SU-DHL-6 (cell line): Measurements from ENCODE around the gene GALNT17.

ENCODE experiments used
- H2AFZ ChIP-seq: fragments of 200-600 bp; sonication (generic); 2 replicates; pipeline ENCODE4 v1.6.1; 2014; ENCODE audit warnings: low read depth, mild to moderate bottlenecking, moderate library complexity, mixed read lengths, antibody characterized with exemption, low read length; ENCODE audit not compliant: severe bottlenecking
- H3F3A ChIP-seq: fragments of 200-600 bp; shearing (Covaris generic); 2 replicates; pipeline ENCODE4 v1.6.0; 2016; ENCODE audit warnings: antibody characterized with exemption, mild to moderate bottlenecking; ENCODE audit not compliant: insufficient read depth
- H3K27ac ChIP-seq: fragments of 200-600 bp; sonication (generic); 2 replicates; pipeline ENCODE4 v1.5.1; 2016; ENCODE audit warnings: low read depth, mild to moderate bottlenecking, low read length, moderate library complexity, mixed read lengths
- H3K27me3 ChIP-seq: fragments of 200-600 bp; sonication (generic), shearing (Covaris generic); 2 replicates; pipeline ENCODE4 v1.6.0; 2014; ENCODE audit warnings: mild to moderate bottlenecking, low read length
- H3K36me3 ChIP-seq: fragments of 200-600 bp; sonication (generic); 2 replicates; pipeline ENCODE4 v1.6.1; 2014; ENCODE audit warnings: mild to moderate bottlenecking, low read length, mixed read lengths
- H3K4me2 ChIP-seq: fragments of 300-600, 200-600 bp; shearing (Covaris generic), sonication (generic); 2 replicates; pipeline ENCODE4 v1.6.0; 2014; ENCODE audit warnings: low read length, low read depth, mild to moderate bottlenecking; ENCODE audit not compliant: poor library complexity, severe bottlenecking
- H3K4me3 ChIP-seq: fragments of 200-600 bp; sonication (generic); 2 replicates; pipeline ENCODE4 v1.5.1; 2014; ENCODE audit warnings: antibody characterized with exemption, low read length, mild to moderate bottlenecking, mixed read lengths; ENCODE audit not compliant: insufficient read depth, poor library complexity, severe bottlenecking
- H3K79me2 ChIP-seq: fragments of 200-600 bp; sonication (generic); 2 replicates; pipeline ENCODE4 v1.6.1; 2014; ENCODE audit warnings: mild to moderate bottlenecking, low read length, moderate library complexity; ENCODE audit not compliant: insufficient read depth
- H3K9ac ChIP-seq: fragments of 200-600 bp; sonication (generic); 2 replicates; pipeline ENCODE4 v1.7.0; 2014; ENCODE audit warnings: mild to moderate bottlenecking, low read length
- H3K9me2 ChIP-seq: fragments of 200-600 bp; sonication (generic); replicated peaks from 2 replicates; pipeline ENCODE4 v1.6.1; 2014; ENCODE audit warnings: low read length; ENCODE audit not compliant: insufficient read depth
- H3K9me3 ChIP-seq: fragments of 200-600 bp; sonication (generic); 2 replicates; pipeline ENCODE4 v1.6.1; 2014; ENCODE audit warnings: low read length, mixed read lengths; ENCODE audit not compliant: insufficient read depth
- H4K20me1 ChIP-seq: fragments of 200-600 bp; sonication (generic); 2 replicates; pipeline ENCODE4 v1.6.1; 2014; ENCODE audit warnings: low read depth, mild to moderate bottlenecking, antibody characterized with exemption, low read length, moderate library complexity, mixed read lengths
- EZH2phosphoT487 ChIP-seq: fragments of 200-600 bp; sonication (generic), shearing (Covaris generic); conservative IDR thresholded peaks from 2 replicates; pipeline ENCODE4 v1.6.1; 2018; ENCODE audit warnings: mild to moderate bottlenecking, antibody characterized with exemption, low read length, moderate library complexity, mixed read lengths
- TF ChIP-seq, protein P1 (sequence below): fragments of 200-600 bp; sonication (generic); IDR thresholded peaks from one replicate; pipeline ENCODE4 v1.5.1; 2017; ENCODE audit warnings: antibody characterized with exemption, mild to moderate bottlenecking, low read length, moderate library complexity; ENCODE audit not compliant: insufficient read depth, poor library complexity, severe bottlenecking

Gene GALNT17

DNA sequence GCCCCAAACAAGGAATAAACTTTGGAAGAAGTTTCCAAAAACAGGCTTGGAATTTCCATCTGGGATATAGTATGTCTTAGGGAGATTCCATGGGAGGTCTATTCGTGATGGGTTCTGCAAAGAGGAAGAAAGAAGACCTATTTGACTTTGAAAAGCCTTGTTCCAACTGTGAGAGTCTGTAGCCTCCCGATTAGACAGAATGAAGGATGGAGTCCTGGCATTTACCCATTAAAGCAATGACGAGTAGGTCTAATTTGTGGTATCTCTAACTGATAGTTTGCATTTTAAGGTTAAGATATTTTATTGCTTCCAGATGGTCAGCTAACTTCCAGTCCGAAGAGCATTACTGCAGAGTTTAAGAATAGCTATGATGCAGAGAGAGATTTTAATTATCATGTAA is 19.5 kb upstream of the GALNT17 start:
- 0 out of 2 replicates have a peak, but pooled peaks cover 4% of the 10 kb centered on the region for H3K27me3 ChIP-seq
- no peak overlapping the region for H3K4me2 ChIP-seq
- no peak overlapping the region for H2AFZ ChIP-seq
- no peak overlapping the region for H3K9ac ChIP-seq
- H3F3A ChIP-seq: no peaks in the 10 kb centered on the region
- H3K27ac ChIP-seq: no peak overlapping the region
- TF ChIP-seq, protein P1, sequence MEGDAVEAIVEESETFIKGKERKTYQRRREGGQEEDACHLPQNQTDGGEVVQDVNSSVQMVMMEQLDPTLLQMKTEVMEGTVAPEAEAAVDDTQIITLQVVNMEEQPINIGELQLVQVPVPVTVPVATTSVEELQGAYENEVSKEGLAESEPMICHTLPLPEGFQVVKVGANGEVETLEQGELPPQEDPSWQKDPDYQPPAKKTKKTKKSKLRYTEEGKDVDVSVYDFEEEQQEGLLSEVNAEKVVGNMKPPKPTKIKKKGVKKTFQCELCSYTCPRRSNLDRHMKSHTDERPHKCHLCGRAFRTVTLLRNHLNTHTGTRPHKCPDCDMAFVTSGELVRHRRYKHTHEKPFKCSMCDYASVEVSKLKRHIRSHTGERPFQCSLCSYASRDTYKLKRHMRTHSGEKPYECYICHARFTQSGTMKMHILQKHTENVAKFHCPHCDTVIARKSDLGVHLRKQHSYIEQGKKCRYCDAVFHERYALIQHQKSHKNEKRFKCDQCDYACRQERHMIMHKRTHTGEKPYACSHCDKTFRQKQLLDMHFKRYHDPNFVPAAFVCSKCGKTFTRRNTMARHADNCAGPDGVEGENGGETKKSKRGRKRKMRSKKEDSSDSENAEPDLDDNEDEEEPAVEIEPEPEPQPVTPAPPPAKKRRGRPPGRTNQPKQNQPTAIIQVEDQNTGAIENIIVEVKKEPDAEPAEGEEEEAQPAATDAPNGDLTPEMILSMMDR: no peak
- TF ChIP-seq EZH2phosphoT487: no peak
- no peaks in the 10 kb centered on the region for H3K79me2 ChIP-seq
- no peaks in the 10 kb centered on the region for H4K20me1 ChIP-seq
- peaks cover 5% of the 10 kb centered on the region; the same call in 1 of the 2 replicates for H3K9me3 ChIP-seq
- H3K9me2 ChIP-seq: no peaks in the 10 kb centered on the region
- H3K36me3 ChIP-seq: no peaks in the 10 kb centered on the region
- no peak overlapping the region for H3K4me3 ChIP-seq

DNA sequence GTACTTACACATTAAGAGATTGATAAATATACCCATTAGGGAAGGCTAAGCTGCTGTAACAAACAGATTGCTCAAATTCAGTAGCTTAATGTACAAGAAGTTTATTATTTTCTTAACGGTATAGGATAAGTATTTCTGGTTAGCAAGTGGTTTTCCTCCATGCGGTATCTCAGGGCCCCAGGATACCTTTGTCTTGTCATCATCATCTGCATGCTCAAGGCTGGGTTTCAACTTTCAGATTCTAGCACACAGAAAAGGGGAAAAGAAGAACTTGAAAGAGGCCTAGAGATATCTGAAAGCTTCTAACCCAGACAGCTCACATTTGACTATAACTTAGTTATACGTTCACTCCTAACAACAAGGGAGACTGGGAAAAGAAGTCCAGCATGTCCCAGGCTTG is 11.8 kb upstream of the GALNT17 start:
- H3K27me3 ChIP-seq: no peaks in the 10 kb centered on the region
- no peak overlapping the region for H3K4me2 ChIP-seq
- H3F3A ChIP-seq: no peaks in the 10 kb centered on the region
- no peak overlapping the region for H3K4me3 ChIP-seq
- H2AFZ ChIP-seq: no peak overlapping the region
- no peak overlapping the region for H3K27ac ChIP-seq
- H3K9ac ChIP-seq: no peak overlapping the region
- no peaks in the 10 kb centered on the region for H3K9me3 ChIP-seq
- no peaks in the 10 kb centered on the region for H3K9me2 ChIP-seq
- H4K20me1 ChIP-seq: no peaks in the 10 kb centered on the region
- no peaks in the 10 kb centered on the region for H3K36me3 ChIP-seq
- H3K79me2 ChIP-seq: no peaks in the 10 kb centered on the region
- no peak for TF ChIP-seq EZH2phosphoT487
- TF ChIP-seq, protein P1: no peak

DNA sequence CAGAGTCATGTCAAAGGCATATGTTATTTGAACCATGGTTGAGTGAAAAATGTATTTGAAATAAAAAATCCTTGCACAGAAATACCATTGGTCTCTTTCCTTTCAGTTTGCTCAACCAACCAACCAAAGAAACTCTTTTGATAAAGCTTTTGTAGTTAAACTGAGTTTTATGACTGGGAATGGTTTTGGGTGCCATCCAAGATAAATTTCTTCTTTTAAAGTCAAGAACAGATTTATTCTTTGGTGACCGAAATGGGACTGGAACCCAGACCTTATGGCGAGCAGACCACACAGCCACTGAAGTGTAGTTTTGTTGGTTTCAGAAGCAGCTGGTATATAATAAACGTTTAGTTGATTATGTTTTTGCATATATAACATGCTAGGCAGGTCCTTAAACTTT is 2.8 kb upstream of the GALNT17 start:
- Histone ChIP-seq H3K4me2 (no peak overlapping the region), H3K4me3 (no peak overlapping the region), H3K27ac (no peak overlapping the region), H3K27me3 (no peaks in the 10 kb centered on the region), H3K9me3 (peaks cover 1% of the 10 kb centered on the region; the same call in 1 of the 2 replicates), H3K9me2 (no peaks in the 10 kb centered on the region), H3K36me3 (no peaks in the 10 kb centered on the region), H3K9ac (no peak overlapping the region), H4K20me1 (no peaks in the 10 kb centered on the region), H3K79me2 (no peaks in the 10 kb centered on the region), H2AFZ (no peak overlapping the region), H3F3A (no peaks in the 10 kb centered on the region)
- TF ChIP-seq EZH2phosphoT487: no peak
- TF ChIP-seq, protein P1: no peak
